Activated CD4-positive, alpha-beta T cell treated with anti-CD3 and anti-CD28 coated beads for 1 hour (primary cell): ENCODE data around the gene KIF21A.

Source experiments
- DNase-seq: peaks from one replicate; pipeline ENCODE4 v3.0.0-alpha.2; 2020

The KIF21A gene

DNA sequence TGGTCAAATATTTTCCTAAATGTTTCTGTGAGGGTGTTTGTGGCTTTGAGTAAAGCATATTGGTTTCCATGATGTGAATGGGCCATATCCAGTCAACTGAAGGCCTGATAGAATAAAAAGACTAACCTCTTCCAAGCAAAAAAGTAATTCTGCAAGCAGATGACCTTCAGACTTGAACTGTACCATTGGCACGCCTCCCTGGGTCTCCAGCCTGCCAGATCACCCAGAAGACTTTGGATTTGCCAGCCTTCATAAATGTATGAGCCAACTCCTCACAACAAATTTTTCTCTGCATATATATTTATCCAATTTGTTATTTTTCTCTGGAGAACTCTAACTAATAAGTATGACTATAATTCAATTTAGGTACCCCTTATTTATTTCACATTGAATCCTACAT, 190.3 kb downstream of the KIF21A start:
- DNase-seq, result no peak
